HG02642 (cell line): ENCODE measurements around the gene ATP2A2.

ENCODE experiments used
- ATAC-seq: cut with Tn5 transposase; IDR thresholded peaks from one replicate; pipeline ENCODE4 v1.9.1; 2021; ENCODE audit warnings: mild to moderate bottlenecking; ENCODE audit not compliant: unreplicated experiment, poor library complexity

ATP2A2 gene

DNA sequence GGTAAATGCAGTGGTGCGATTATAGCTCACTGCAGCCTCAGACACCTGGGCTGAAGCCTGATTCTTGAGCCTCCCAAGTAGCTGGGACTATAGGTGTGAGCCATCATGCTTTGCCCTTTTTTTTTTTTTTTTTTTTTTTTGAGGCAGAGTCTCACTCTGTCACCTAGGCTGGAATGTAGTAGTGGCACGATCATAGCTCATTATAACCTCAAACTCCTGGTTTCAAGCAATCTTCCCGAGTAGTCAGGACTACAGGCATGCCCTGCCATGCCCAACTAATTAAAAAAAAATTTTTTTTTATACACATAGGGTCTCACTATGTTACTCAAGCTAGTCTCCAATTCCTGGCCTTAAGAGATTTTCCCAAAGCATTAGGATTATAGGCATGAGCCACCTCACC, 6.9 kb downstream of the ATP2A2 start:
- no peak for ATAC-seq

DNA sequence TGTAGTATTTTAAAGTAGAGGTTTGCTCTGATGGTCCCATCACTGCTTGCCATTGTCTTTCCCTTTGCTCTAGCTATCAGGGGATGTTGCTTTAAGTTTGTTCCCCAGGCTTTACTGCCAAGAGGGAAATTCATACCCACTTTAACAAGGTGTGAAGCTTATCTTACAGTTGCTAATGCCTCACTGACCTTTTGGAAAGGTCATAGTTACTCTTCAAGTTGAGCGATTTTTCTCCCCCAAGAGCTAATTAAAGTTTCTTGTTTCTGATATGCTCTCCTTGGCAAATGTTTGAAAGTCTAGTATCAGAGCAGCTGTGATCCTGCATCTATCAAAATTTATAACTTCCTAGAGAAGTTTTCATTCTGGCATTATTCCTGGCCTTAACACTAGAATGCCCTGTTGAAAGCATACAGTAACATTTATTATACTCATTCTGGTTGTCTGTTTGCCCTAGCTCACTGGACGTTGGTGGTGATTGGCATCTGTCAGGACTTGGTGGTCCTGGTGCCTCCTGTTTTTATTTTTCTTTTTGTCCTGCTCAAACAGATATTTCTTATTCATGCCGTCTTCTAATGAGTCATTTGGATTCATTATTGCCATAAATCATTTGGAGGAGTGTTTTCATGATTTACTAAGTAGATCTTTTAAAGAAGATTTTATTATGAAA, 8.1 kb downstream of the ATP2A2 start:
- ATAC-seq = no peak

DNA sequence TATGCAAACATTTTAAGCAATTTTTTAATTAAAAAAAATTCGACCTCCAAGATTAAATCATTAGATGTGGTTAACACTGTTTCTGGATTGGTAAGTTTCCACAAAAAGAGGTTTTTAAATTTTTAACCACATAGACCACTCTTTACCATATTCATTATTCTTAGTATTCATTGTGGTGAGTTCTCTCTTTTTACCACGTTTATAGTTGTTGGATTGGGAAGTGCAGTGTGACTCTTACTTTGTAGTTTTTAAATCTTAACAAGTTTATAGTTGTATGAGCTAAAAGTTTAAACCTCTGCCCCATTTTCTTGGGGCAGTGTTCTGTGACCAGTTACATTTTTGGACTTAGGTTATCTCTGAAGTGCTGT, 8.6 kb downstream of the ATP2A2 start:
- no peak for ATAC-seq

DNA sequence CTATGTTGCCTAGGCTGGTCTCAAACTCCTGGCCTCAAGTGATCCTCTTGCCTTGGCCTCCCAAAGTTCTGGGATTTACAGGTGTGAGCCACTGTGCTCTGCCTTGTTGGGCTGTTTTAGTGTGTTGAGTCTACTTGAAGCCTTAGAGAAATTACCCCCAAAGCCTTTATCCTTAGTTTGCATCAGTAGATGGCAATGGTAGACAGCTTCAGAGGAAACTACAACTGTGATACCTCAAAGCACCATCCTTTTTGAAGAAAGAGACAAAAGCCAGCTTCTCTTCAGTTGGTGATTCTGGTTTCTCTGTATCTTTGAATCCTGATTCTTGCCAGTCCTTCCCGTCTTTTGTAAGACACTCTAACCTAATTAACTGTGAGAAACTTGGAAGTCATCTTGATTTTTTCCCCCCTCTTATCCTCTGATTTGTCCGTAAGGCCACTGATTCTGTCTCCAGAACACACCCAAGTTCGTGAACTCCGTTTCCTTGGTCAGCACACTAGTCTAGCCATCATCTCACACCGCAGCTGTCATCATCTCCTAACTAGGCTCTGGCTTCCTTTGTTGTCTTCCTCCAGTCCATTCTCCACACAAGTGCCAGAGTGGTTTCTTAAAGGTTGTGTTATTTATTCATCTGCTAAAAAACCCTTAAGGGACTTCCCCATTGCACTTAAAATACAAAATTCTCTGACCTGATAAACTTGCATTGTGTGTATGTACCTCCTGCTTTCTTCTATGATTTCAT, 20.2 kb downstream of the ATP2A2 start:
- no peak for ATAC-seq

DNA sequence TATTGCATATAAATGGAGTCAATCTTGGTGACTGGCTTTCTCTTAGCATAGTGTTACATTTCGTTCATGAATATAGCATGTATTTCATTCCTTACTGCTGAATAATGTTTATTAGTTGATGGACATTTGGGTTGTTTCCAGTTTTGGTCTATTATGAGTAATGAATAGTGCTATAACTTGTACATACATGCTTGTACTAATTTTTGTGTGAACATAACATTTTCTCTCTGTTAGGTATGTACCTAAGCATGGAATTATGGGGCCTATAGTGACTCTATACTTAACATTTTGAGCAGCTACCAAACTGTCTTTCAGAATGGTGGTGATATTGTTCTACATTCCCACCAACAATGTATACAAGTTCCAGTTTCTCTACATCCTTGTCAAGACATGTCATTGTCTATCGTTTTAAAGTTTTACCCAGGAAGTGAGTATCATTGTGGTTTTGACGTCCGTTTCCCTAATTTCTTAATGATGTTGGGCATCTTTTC, 23.1 kb downstream of the ATP2A2 start:
- ATAC-seq = no peak

DNA sequence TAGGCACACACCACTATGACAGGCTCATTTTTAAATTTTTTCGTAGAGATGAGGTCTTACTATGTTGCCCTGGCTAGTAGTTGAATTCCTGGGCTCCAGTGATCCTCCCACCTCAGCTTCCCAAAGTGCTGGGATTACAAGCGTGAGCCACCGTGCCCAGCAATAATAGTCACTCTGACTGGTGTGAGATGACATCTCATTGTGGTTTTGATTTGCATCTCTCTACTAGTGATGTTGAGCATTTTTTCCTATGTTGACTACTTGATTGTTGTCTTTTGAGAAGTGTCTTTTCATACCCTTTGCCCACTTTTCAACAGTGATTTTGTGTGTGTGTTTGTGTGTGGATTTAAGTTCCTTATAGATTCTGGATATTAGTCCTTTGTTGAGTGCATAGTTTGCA, 26.3 kb downstream of the ATP2A2 start:
- no peak for ATAC-seq

DNA sequence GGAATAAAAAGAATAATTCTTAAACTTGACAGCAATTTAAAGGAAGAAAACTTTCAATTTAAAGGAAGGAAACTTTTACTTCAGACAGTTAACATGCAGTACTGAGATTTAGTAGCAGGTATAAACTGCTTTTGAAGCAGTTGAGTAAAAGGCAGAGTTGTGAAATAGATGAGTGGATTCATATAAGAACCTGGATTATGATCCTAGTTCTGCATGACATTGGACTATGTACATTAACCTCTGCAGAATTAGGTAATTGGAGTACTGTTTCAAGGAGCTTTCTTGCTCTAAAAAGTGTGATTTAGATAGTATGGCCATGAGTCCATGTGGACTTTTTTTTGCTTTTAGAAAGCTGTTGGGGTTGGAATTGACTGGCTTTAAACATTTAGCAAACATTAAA, 29.7 kb downstream of the ATP2A2 start:
- no peak for ATAC-seq

DNA sequence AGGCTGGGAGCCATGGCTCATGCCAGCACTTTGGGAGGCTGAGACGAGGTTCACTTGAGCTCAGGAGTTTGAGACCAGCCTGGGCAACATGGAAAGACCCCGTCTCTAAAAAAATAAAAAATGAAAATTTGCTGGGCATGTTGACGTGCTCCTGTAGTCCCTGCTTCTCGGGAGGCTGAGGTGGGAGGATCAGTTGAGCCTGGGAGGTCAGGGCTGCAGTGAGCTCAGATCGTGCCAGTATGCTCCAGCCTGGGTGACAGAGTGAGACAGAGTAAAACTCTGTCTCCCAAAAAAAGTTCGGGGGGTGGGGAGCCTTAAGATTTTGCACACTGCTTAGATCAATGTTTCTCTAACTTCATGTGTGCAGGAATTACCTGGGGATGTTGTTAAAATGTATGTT, 30.9 kb downstream of the ATP2A2 start:
- no peak for ATAC-seq

DNA sequence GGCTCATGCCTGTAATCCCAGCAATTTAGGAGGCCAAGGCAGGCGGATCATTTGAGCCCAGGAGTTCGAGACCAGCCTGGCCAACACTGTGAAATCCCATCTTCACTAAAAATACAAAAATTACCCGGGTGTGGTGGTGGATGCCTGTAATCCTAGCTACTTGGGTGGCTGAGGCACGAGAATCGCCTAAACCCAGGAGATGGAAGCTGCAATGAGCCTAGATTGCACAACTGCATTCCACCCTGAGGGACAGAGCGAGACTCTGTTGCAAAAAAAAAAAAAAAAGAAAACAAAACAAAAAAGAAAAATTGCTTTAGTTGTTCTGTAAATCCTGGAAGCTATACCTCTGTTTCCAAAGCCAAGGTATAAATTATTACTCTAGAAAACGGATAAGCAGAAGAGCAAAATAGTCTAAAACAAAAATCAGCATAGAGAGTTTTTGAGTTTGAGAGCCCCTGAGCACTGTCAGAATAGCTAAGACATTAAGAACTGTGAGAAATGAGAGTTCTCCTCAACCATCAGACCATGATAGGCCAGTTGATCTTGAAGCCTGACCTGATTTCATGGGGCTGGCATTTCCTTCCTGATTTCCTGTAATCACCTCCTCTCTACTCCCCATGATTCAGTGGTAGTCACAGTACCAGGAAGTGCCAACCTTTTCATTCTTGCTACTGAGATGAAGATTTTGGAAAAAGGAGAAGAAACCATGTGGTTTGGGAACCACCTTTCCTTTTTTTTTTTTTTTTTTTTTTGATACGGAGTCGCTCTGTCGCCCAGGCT, 31.7 kb downstream of the ATP2A2 start:
- ATAC-seq = no peak

DNA sequence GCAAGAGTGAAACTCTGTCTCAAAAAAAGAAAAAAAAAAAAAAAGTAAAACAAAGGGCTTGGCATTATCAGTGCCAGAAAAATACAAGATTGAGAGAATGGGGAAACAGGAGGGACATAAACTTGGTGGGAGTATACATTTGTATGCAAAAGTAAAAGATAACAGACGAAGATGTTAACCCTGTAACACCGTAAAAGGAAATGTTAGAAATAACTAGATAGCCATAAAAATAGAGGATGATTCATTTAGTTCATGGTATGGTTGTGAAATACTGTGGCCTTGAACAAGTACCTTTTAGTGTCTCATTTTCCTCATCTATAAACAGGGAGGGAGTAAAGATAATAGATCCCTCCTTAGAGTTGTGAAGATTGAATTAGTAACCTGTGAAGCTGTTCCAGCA, 33.3 kb downstream of the ATP2A2 start:
- ATAC-seq = peak; percentile 48

DNA sequence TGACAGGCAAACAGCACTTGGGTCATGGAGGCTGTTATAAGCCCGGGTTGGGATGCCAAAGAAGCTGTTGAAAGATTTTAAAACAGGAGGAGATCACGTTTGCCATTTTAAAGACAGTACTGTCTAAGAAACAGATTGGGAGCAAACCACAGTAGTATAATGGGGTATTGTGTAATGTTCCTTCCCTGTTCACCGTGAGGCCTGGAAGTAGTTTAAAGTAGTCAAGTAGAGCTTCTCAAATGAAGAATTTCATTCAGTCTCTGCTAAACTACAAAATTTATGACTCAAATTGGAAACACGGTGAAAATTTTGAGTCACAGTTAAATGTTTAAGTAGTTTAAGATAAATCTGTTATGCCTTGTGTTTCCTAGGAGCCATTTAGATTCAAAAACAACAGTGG, 35.8 kb downstream of the ATP2A2 start:
- no peak for ATAC-seq

DNA sequence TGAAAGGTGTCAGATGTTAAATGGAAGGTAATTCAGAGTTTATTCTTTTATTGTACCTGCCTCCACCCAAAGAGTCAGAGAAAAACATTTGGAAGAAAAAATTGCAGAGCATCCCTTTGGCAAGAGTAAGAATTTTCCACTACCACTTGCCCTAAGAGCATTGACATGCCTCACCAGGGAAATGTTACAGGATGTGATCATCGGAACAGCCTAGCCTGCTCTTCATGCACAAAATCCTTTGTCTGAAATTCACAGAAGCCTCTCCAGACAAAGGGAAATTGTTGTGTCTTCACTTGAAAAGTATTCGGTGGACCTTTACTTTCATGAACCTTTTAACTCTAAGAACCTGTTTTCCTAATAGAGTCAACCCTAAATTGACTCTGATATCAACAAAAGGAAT, 36.9 kb downstream of the ATP2A2 start:
- ATAC-seq = no peak

DNA sequence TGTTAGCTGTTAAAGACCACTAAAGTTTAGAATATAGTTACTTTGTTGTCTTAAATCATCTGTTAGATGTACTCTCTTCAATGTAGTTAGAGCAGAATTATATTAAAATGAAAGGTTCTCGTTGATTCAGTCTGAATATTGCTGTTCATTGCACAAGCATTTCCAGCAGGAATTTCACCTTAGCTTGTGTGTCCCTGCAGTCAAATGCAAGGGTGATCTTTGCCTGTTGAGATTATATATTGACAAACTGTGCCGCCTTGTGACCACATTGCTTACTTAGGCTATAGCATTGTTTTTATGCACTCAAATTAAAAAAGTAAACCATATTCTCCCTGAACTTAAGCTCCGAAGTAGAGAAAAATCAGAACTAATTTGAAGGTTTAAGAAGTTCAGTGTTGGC, 39.5 kb downstream of the ATP2A2 start:
- no peak for ATAC-seq

DNA sequence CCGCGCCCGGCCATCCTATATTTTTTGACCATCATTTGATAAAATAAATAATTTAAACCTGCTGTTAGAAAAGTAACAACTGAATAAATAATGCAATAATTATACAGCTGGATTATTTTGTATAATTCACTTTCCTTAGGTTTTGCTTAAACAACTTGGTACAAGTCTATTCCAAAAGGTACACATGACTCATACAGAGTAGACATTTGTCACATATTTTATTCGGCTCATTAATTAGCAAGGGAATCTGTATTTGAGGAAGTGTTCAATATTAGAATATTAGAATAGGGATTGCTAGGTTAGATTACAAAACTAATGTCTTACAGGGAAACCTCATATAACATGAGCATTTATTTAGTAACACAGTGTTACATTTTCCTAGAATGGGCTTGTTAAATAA, 48.7 kb downstream of the ATP2A2 start:
- ATAC-seq = no peak

DNA sequence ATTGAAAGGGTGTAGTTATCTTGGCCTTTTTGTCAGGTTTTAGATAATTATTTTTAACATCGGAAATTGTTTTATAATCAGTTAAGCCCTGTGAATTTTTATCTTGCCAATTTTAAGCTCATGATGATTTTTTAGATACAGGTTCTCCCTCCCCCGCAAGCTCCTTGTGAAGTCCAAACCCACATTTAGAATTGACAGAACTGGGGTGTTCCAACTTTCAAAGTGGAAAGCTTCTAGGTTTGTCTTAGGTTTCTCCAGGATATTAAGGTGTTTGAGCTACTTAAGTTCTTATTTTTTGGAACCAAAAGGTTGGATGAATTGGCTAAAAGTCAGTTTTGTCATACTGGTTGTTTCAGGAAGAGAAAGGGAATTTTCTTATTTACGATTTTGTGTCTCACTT, 49.1 kb downstream of the ATP2A2 start:
- no peak for ATAC-seq

DNA sequence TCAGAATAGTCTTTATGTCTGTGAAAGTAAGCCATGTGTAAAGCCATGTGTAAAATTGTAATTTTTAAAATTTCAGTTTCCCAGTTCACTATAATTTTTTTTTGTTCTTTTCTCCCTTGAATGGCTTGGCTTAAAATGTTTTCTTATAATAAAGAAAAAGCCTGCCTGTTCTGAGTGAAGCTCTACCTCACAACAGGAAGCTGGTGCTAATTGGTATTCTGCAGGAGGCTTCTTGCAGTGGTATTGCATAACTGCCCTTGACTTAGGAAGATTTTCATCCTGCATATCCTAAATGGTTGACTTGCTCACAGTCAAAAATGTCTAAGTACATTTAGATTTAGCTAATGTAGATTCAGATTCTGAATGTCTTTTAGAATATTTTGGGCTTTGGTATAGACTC, 49.5 kb downstream of the ATP2A2 start:
- ATAC-seq = no peak

DNA sequence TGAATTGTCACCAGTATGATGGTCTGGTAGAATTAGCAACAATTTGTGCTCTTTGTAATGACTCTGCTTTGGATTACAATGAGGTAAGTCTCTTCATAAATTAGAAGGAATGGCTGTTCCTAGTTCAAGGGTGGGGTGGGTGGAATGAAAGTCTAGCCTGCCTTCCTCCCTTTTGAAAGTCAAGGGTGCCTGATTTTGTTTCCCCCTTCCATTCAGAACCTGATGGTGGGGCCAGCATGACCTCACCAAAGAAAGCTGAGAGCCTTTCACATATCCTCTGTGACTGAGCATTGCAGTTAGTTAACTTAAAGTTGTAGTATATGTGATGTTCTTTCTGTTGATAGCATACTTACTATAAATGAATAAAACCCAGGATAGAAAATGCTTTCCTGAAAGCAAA, 52.2 kb downstream of the ATP2A2 start:
- no peak for ATAC-seq

DNA sequence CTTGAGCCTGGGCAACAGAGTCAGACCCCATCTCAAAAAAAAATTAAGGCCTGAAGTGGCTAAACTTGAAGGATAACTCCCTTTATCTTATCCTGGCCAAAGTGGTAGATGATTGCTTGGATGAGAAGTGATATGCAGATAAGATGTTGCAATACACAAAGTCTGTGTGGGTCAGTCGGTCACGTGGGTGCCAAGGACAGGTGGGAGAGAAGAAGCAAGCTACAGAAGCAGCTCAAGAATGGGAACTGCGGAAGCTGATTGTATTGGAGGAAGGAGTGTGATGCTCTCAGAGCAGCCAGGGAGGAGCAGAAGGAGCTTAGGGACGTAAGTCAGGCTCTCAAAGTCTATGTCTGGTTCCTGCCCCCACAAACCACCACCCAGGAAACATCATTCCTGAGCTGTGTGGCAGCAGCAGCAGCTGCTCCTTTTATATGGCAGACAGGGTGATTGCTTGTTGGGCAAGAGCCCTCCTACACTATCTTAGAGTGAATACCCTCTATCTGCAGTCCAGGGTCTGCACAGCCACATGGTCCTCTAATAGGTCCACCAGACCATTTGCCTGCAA, 54.5 kb downstream of the ATP2A2 start:
- no peak for ATAC-seq

DNA sequence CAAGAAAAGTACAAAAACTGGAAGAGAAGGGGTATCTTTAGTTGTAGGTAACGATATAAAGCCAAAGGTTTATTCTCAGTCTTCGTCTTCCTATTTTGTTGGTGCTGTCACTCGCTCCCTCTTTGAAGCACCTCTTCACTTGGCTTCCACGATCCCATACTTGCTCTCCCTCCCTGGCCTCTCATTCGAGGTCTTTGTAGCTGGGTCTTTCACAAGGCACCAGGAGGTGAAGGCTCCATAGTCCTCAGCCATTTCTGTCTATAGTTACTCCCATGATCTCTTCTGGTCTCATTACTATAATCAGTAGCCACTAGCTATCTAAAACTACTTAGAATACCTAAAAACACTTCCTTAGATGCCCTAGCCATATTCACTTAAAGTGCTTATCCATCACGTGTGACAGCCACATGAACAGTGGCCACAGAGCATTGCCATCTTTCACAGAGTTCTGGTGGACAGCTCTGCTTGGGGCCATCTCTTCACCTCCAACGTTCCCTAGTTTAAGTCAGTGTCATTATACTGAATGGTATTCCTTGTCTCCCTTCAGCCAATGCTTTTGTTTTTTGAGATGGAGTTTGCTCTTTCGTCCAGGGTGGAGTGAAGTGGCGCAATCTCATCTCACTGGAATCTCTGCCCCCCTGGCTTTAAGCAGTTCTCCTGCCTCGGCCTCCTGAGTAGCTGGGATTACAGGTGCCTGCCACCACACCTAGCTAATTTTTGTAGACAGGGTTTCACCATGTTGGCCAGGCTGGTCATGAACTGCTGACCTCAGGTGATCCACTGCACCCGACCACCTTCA, 57.1 kb downstream of the ATP2A2 start:
- no peak for ATAC-seq

DNA sequence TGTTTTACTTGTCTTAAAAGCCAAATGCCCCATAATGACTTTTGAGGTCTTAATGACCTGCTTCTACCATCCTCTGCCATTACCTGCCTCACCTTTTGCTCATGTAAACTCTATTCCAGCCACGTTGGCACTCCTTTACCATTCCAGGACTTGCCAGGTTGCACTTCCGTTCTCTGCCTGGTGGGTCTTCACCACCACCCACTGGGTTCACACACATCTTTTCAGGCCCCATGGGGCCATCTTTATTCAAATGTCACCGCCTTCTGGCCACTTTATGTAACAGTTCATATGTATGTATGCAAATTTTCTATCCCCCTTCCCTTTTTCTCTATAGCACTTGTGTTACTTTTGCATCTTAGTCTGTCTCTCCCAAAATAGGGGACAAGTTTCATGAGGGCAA, 57.7 kb downstream of the ATP2A2 start:
- ATAC-seq = no peak
